Measurements from ENCODE around the gene SPTAN1. TPM values are rescaled to one million over a fixed set of nuclear protein-coding genes. Genes with fewer than 3 reads are reported as not detected.
A peak's percentile ranks its signal among the peaks of the same experiment; 100 is the strongest.
"Not testable (repeated sequence)": the region's sequence is repeated elsewhere in the genome, so short reads cannot be mapped to it uniquely, and the experiment has no call there.

The SPTAN1 gene
- total RNA-seq, 1 donor from 2014 or later, result 687 TPM

DNA sequence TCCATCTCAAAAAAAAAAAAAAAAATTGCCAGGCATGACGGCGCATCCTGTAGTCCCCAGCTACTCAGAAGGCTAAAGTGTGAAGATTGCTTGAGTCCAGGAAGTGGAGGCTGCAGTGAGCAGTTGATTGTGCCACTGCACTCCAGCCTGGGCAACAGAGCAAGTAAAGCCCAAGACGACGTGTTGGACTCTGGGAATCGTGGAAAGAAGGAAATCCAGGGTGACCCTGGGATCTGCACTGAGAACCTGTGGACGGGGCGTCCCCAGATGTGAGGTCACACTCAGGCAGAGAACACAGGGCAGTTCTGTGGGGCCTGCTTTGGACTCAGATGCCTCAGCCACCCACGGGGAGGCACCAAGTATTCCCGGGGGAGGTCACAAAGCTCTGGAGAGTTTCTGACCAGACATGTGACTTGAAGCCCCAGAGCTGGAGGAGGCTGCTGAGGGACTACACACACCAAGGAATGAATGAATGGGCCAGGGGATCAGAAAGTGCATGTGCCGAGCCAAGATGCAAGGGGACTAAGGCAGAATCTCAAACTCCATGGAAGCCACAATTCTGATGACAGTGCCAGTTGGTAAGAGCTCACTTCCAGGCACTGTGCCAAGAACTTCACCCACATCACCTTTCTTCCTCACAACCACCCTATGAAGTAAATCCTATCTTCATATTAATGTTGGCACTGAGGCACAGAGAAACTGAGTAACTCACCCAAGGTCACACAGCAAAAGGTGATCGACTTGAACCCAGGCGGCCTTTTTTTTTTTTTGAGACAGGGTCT is 91.3 kb downstream of the SPTAN1 start:
- no peak for TF ChIP-seq CTCF (IDR thresholded peaks at IDR 0.05)
- intact Hi-C loops (cut with DNase I), result no loop called here
- Histone ChIP-seq H3K36me3 (peaks cover 0 to 9% of the 10 kb centered on the region in 2 donors), H3K4me1 (no peaks in the 10 kb centered on the region), H3K27ac (no peak overlapping the region), H3K27me3 (no peaks in the 10 kb centered on the region), H3K4me3 (no peak overlapping the region), H3K9me3 (no peaks in the 10 kb centered on the region)
- no peak for DNase-seq (ENCODE audit: low spot score in 2 of 2)

DNA sequence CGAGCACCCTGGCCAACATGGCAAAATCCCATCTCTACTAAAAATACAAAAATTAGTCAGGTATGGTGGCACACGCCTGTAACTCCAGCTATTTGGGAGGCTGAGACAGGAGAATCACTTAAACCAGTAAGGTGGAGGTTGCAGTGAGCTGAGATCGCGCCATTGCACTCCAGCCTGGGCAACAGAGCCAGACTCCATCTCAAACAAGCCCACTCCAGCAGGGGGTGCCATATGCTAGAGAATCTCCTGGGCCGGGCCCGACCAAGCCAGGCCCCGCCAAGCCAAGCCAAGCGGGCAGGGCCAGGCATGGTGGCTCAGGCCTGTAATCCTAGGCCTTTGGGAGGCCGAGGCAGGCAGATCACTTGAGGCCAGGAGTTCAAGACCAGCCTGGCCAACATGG is 95.8 kb downstream of the SPTAN1 start:
- H3K27ac ChIP-seq; H3K27me3 ChIP-seq; DNase-seq (ENCODE audit: low spot score in 2 of 2); H3K4me3 ChIP-seq; H3K4me1 ChIP-seq; H3K9me3 ChIP-seq; intact Hi-C loops (cut with DNase I); H3K36me3 ChIP-seq: not testable (repeated sequence)
- TF ChIP-seq CTCF (IDR thresholded peaks at IDR 0.05), result peak in 1 of 3 experiments; percentile 13

DNA sequence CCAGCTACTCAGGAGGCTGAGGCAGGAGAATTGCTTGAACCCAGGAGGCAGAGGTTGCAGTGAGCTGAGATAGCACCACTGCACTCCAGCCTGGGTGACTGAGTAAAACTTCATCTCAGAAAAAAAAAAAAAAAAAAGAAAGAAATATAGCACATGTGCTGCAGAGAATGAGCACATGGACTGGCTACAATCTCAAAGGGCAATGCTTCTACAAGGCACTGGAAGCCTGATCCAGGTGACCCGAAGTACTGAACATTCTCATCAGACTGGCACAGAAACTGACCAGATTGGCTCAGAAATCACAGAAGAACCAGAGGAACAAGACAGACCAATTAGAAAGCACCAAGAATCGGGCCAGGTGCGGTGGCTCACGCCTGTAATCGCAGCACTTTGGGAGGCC is 99.4 kb downstream of the SPTAN1 start:
- Histone ChIP-seq H3K9me3 (no peaks in the 10 kb centered on the region), H3K4me1 (peaks cover 0 to 4% of the 10 kb centered on the region in 2 donors), H3K27me3 (no peaks in the 10 kb centered on the region), H3K4me3 (no peak overlapping the region), H3K36me3 (no peaks in the 10 kb centered on the region), H3K27ac (no peak overlapping the region)
- intact Hi-C loops (cut with DNase I), result no loop called here
- no peak for DNase-seq (ENCODE audit: low spot score in 2 of 2)
- no peak for TF ChIP-seq CTCF (IDR thresholded peaks at IDR 0.05)

GRCh38 chr9:128653908-128654307 is 101.5 kb downstream of the SPTAN1 start:
- no peak overlapping the region for H3K27ac ChIP-seq
- intact Hi-C loops (cut with DNase I), result no loop called here

DNA sequence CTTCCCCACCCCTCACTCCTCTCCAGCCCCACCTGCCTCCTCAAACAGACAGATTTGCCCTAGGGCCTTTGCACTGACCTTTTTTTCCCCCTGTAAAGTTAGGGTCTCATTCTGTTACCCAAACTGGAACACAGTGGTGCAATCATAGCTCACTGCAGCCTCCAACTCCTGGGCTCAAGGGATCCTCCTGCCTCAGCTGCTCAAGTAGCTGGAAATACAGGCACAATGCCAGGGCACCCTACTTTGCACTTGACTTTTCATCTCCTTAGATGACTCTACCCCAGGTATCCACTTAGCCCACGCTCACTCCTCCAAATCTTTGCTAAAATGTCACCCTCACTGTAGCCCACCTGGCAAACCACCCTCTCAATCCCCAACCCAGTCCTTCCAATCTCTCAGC is 102.1 kb downstream of the SPTAN1 start:
- intact Hi-C loops (cut with DNase I), result no loop called here
- H3K27me3 ChIP-seq, result no peaks in the 10 kb centered on the region
- H3K4me1 ChIP-seq, result peaks cover 0 to 4% of the 10 kb centered on the region in 2 donors
- no peaks in the 10 kb centered on the region for H3K9me3 ChIP-seq
- no peak overlapping the region for H3K4me3 ChIP-seq
- DNase-seq (ENCODE audit: low spot score in 2 of 2), result no peak
- H3K36me3 ChIP-seq, result no peaks in the 10 kb centered on the region
- no peak overlapping the region for H3K27ac ChIP-seq
- TF ChIP-seq CTCF (IDR thresholded peaks at IDR 0.05), result no peak

More at GRCh38 chr9:128653908-128654307, 101.5 kb downstream of the SPTAN1 start:
- no peak for TF ChIP-seq CTCF (IDR thresholded peaks at IDR 0.05)
- Histone ChIP-seq H3K9me3 (no peaks in the 10 kb centered on the region), H3K27me3 (no peaks in the 10 kb centered on the region), H3K4me3 (no peak overlapping the region), H3K36me3 (no peaks in the 10 kb centered on the region), H3K4me1 (peaks cover 0 to 4% of the 10 kb centered on the region in 2 donors)
- no peak for DNase-seq (ENCODE audit: low spot score in 2 of 2)

Measured in ascending aorta (tissue), 2 donors.